ENCODE results near the gene CXCL17. TPM values are rescaled to one million over a fixed set of nuclear protein-coding genes. Genes with fewer than 3 reads are reported as not detected.

The CXCL17 gene
- total and polyA plus RNA-seq, 10 donors = 0.11 to 0.19 (median 0.12) TPM; not detected in 7

DNA sequence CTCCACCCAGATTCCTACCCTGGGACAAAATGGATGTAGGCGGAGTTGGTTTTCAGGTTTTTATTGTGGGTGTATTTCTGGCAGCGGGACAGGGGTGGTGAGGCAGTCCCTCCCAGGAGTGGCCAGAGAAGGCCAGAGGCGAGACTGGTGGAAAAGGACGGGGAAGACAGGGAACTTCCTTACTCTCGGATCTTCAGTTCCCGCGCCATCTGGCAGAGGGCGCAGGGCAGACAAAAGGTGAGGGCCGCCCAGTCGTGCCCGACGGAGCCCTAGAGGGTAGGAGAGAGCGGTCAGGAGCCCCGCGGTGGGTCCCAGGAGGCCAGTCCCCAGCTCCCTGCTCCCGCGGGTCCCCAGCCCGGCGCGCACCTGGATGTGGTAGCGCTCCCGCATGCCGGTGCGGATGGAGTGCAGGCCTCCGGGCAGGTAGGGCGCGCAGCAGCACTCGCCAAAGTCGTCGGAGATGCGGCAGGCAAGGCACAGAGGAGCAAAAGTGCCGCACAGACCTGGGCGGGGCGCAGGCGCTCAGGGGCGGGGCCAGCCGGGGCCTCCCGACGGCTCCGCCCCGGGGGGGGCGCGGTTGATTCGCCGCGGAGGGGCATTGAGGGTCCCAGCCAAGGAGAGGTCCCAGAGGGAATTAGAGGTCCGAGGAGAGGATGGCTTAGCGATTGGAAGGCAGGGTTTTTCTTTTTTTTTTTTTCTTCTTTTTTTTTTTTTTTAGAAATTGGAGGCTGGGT lies 55.6 kb downstream of the CXCL17 start:
- Histone ChIP-seq H3K36me3 (no peaks in the 10 kb centered on the region), H3K9me3 (no peaks in the 10 kb centered on the region), H3K27me3 (replicated peaks in 1 of 7) (peaks cover 0 to 88% (median 17%) of the 10 kb centered on the region in 7 donors), H3K4me1 (peaks cover 4 to 15% (median 12%) of the 10 kb centered on the region in 6 donors), H3K4me3 (peak overlapping the region; percentile 38 to 76 (median 48)), H3K27ac (peak overlapping the region; percentile 29 to 85 (median 63))
- TF ChIP-seq, protein P1, sequence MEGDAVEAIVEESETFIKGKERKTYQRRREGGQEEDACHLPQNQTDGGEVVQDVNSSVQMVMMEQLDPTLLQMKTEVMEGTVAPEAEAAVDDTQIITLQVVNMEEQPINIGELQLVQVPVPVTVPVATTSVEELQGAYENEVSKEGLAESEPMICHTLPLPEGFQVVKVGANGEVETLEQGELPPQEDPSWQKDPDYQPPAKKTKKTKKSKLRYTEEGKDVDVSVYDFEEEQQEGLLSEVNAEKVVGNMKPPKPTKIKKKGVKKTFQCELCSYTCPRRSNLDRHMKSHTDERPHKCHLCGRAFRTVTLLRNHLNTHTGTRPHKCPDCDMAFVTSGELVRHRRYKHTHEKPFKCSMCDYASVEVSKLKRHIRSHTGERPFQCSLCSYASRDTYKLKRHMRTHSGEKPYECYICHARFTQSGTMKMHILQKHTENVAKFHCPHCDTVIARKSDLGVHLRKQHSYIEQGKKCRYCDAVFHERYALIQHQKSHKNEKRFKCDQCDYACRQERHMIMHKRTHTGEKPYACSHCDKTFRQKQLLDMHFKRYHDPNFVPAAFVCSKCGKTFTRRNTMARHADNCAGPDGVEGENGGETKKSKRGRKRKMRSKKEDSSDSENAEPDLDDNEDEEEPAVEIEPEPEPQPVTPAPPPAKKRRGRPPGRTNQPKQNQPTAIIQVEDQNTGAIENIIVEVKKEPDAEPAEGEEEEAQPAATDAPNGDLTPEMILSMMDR (IDR thresholded peaks at IDR 0.05 in 8 of 11, conservative IDR thresholded peaks at IDR 0.05 in 3 of 11) = peak in 9 of 11 experiments; percentile 27 to 68 (median 57)
- TF ChIP-seq POLR2A (IDR thresholded peaks at IDR 0.05) (no peak), POLR2AphosphoS5 (IDR thresholded peaks at IDR 0.05) (peak; percentile 71 to 81 (median 77))
- DNase-seq = peak; percentile 91
- 3 to 6% (median 3%) methylated on average over 37 to 48 of the region's 48 CpGs for WGBS, 5 donors
- intact Hi-C loops (cut with DNase I; ENCODE audit: low total_unique reads) = no loop called here

DNA sequence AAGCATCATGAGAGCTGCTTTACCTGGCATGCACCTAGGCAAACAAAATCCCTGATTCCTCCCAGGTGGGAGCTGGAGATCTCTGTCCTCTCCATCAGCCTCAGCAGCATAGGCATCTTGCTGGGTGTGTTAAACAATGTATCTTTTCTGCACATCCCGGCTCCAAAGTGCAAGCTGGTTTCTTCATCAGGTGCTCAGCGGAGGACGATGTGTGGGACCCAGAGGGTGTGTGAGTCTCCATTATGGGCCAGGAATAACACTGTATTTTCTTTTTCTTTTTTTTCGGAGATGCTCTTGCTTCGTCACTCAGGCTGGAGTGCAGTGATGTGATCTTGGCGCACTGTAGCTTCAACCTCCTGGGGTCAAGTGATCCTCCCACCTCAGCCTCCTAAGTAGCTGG lies 62.6 kb downstream of the CXCL17 start:
- H3K4me3 ChIP-seq = no peak overlapping the region
- peaks cover 0 to 49% (median 0%) of the 10 kb centered on the region in 7 donors for H3K27me3 ChIP-seq (replicated peaks in 1 of 7)
- peaks cover 0 to 18% (median 10%) of the 10 kb centered on the region in 6 donors for H3K36me3 ChIP-seq
- no peaks in the 10 kb centered on the region for H3K9me3 ChIP-seq
- H3K27ac ChIP-seq = no peak overlapping the region
- 82 to 89% (median 82%) methylated on average over 6 of the region's 6 CpGs for WGBS, 5 donors
- DNase-seq = no peak
- no peaks in the 10 kb centered on the region for H3K4me1 ChIP-seq
- TF ChIP-seq POLR2AphosphoS5 (IDR thresholded peaks at IDR 0.05) (no peak), POLR2A (IDR thresholded peaks at IDR 0.05) (no peak)
- TF ChIP-seq, protein P1 (IDR thresholded peaks at IDR 0.05 in 8 of 11, conservative IDR thresholded peaks at IDR 0.05 in 3 of 11) = no peak
- intact Hi-C loops (cut with DNase I; ENCODE audit: low total_unique reads) = no loop called here

Small RNAs within 50 kb of the gene (small RNA-seq; reads per million reads assigned to genes)
- 0 reads per million in 4 donors for gene RNU4-60P

Other genes with a start within 250 kb of the CXCL17 start
- 10 to 100 TPM; 43.3 to 73.9 (median 48.5) TPM for gene DEDD2, start 225.3 kb downstream of the CXCL17 start, total RNA-seq
- gene DEDD2, start 225.3 kb downstream of the CXCL17 start, polyA plus RNA-seq = 10 to 100 TPM; 24.7 to 52.1 (median 29.4) TPM
- 10 to 100 TPM in 4 of 7 donors, 1 to 10 TPM in 3; 6.5 to 15.0 (median 10.2) TPM for gene ZNF526, start 222.6 kb downstream of the CXCL17 start, total RNA-seq
- 1 to 10 TPM; 1.9 to 6.1 (median 2.8) TPM for gene ZNF526, start 222.6 kb downstream of the CXCL17 start, polyA plus RNA-seq
- gene GSK3A, start 200.3 kb downstream of the CXCL17 start, total RNA-seq = 10 to 100 TPM; 20.8 to 33.1 (median 31.1) TPM
- gene GSK3A, start 200.3 kb downstream of the CXCL17 start, polyA plus RNA-seq = 10 to 100 TPM; 22.7 to 39.3 (median 26.4) TPM
- gene ERF, start 187.8 kb downstream of the CXCL17 start, total RNA-seq = 10 to 100 TPM; 36.8 to 73.1 (median 56.4) TPM
- 10 to 100 TPM; 13.5 to 49.7 (median 17.7) TPM for gene ERF, start 187.8 kb downstream of the CXCL17 start, polyA plus RNA-seq
- 100 to 1,000 TPM in 1 of 7 donors, 10 to 100 TPM in 6; 63.8 to 100 (median 76.7) TPM for gene CIC, start 173.7 kb downstream of the CXCL17 start, total RNA-seq
- 10 to 100 TPM; 12.5 to 43.6 (median 16.8) TPM for gene CIC, start 173.7 kb downstream of the CXCL17 start, polyA plus RNA-seq
- 1 to 10 TPM in 2 of 7 donors, under 1 TPM in 3, not detected in 2; 0.46 to 1.2 (median 0.60) TPM for gene PRR19, start 140.8 kb downstream of the CXCL17 start, total RNA-seq
- under 1 TPM; 0.33 to 0.61 (median 0.49) TPM for gene PRR19, start 140.8 kb downstream of the CXCL17 start, polyA plus RNA-seq
- 10 to 100 TPM; 13.7 to 20.3 (median 15.5) TPM for gene PAFAH1B3, start 140.3 kb downstream of the CXCL17 start, total RNA-seq
- gene PAFAH1B3, start 140.3 kb downstream of the CXCL17 start, polyA plus RNA-seq = 10 to 100 TPM; 24.3 to 34.3 (median 29.9) TPM
- gene TMEM145, start 129.6 kb downstream of the CXCL17 start, total RNA-seq = 1 to 10 TPM in 2 of 7 donors, under 1 TPM in 4, not detected in 1; 0.28 to 2.3 (median 0.79) TPM
- under 1 TPM; 0.13 to 0.43 (median 0.21) TPM for gene TMEM145, start 129.6 kb downstream of the CXCL17 start, polyA plus RNA-seq
- gene MEGF8, start 117.3 kb downstream of the CXCL17 start, total RNA-seq = 10 to 100 TPM; 15.3 to 26.2 (median 22.5) TPM
- 10 to 100 TPM in 1 of 3 donors, 1 to 10 TPM in 2; 2.3 to 11.0 (median 2.5) TPM for gene MEGF8, start 117.3 kb downstream of the CXCL17 start, polyA plus RNA-seq
- gene CNFN, start 52.6 kb downstream of the CXCL17 start, total RNA-seq = 1 to 10 TPM in 4 of 7 donors, under 1 TPM in 1, not detected in 2; 0.80 to 2.8 (median 2.5) TPM
- gene CNFN, start 52.6 kb downstream of the CXCL17 start, polyA plus RNA-seq = 10 to 100 TPM; 13.1 to 16.8 (median 15.7) TPM
- gene LIPE, start 15.6 kb downstream of the CXCL17 start, total RNA-seq = 10 to 100 TPM; 20.7 to 43.7 (median 25.3) TPM
- gene LIPE, start 15.6 kb downstream of the CXCL17 start, polyA plus RNA-seq = 10 to 100 TPM; 20.6 to 39.5 (median 21.1) TPM
- gene CEACAM1, start 85.5 kb upstream of the CXCL17 start, total RNA-seq = 10 to 100 TPM; 14.4 to 33.5 (median 18.0) TPM
- 1 to 10 TPM; 1.5 to 2.6 (median 2.1) TPM for gene CEACAM1, start 85.5 kb upstream of the CXCL17 start, polyA plus RNA-seq
- 10 to 100 TPM in 3 of 7 donors, 1 to 10 TPM in 3, under 1 TPM in 1; 0.55 to 53.6 (median 5.0) TPM for gene CEACAM8, start 152.0 kb upstream of the CXCL17 start, total RNA-seq
- gene CEACAM8, start 152.0 kb upstream of the CXCL17 start, polyA plus RNA-seq = 1 to 10 TPM in 1 of 3 donors, under 1 TPM in 2; 0.33 to 1.2 (median 0.63) TPM